Effector memory CD4-positive, alpha-beta T cell (primary cell): ENCODE measurements around the gene LMO7.
A peak's percentile ranks its signal among the peaks of the same experiment; 100 is the strongest.
"Not testable (repeated sequence)": the region's sequence is repeated elsewhere in the genome, so short reads cannot be mapped to it uniquely, and the experiment has no call there.

Experiments used
- DNase-seq, 3 donors: peaks; one replicate each; pipeline ENCODE4 v3.0.0-alpha.2; 2020
- H3K27ac ChIP-seq: 2 replicates; pipeline ENCODE4 v1.7.0; 2013; ENCODE audit warnings: mild to moderate bottlenecking, low read length, moderate library complexity; ENCODE audit not compliant: insufficient read depth, poor library complexity, severe bottlenecking
- H3K27me3 ChIP-seq: replicated peaks from 2 replicates; pipeline ENCODE4 v1.7.0; 2013; ENCODE audit warnings: mild to moderate bottlenecking, low read length; ENCODE audit not compliant: insufficient read depth, control insufficient read depth, poor library complexity, severe bottlenecking
- H3K36me3 ChIP-seq: 2 replicates; pipeline ENCODE4 v1.7.0; 2013; ENCODE audit warnings: mild to moderate bottlenecking, low read length, moderate library complexity; ENCODE audit not compliant: control insufficient read depth, insufficient read depth
- H3K4me1 ChIP-seq: 2 replicates; pipeline ENCODE4 v1.7.0; 2013; ENCODE audit warnings: low read length, mild to moderate bottlenecking; ENCODE audit not compliant: control insufficient read depth, insufficient read depth, poor library complexity, severe bottlenecking
- H3K4me3 ChIP-seq: 2 replicates; pipeline ENCODE4 v1.7.0; 2013; ENCODE audit warnings: low read length, low read depth, mild to moderate bottlenecking; ENCODE audit not compliant: insufficient read depth, poor library complexity, severe bottlenecking
- H3K9me3 ChIP-seq: 2 replicates; pipeline ENCODE4 v1.7.0; 2013; ENCODE audit warnings: mild to moderate bottlenecking, low read length, moderate library complexity; ENCODE audit not compliant: control insufficient read depth

Gene LMO7

GRCh38 chr13:75690607-75691006 lies 54.5 kb downstream of the LMO7 start:
- Histone ChIP-seq H3K36me3 (no peaks in the 10 kb centered on the region), H3K27ac (no peak overlapping the region), H3K4me1 (no peaks in the 10 kb centered on the region), H3K4me3 (no peak overlapping the region), H3K9me3 (no peaks in the 10 kb centered on the region), H3K27me3 (no peaks in the 10 kb centered on the region)
- no peak for DNase-seq

- Histone ChIP-seq H3K27ac (no peak overlapping the region), H3K9me3 (no peaks in the 10 kb centered on the region), H3K4me1 (no peaks in the 10 kb centered on the region), H3K27me3 (no peaks in the 10 kb centered on the region), H3K4me3 (no peak overlapping the region), H3K36me3 (no peaks in the 10 kb centered on the region)
- DNase-seq: no peak
These were observed 55.1 kb downstream of the LMO7 start for GRCh38 chr13:75691183-75691582.

- no peaks in the 10 kb centered on the region for H3K4me1 ChIP-seq
- H3K9me3 ChIP-seq: no peaks in the 10 kb centered on the region
- no peaks in the 10 kb centered on the region for H3K36me3 ChIP-seq
- no peak overlapping the region for H3K4me3 ChIP-seq
- no peaks in the 10 kb centered on the region for H3K27me3 ChIP-seq
- no peak for DNase-seq
- no peak overlapping the region for H3K27ac ChIP-seq
These were observed 57.1 kb downstream of the LMO7 start for GRCh38 chr13:75693227-75693626.

GRCh38 chr13:75694722-75695121 lies 58.6 kb downstream of the LMO7 start:
- no peak for DNase-seq
- no peaks in the 10 kb centered on the region for H3K4me1 ChIP-seq
- no peak overlapping the region for H3K27ac ChIP-seq
- H3K4me3 ChIP-seq: no peak overlapping the region
- H3K9me3 ChIP-seq: no peaks in the 10 kb centered on the region
- no peaks in the 10 kb centered on the region for H3K27me3 ChIP-seq
- H3K36me3 ChIP-seq: no peaks in the 10 kb centered on the region

- H3K9me3 ChIP-seq, H3K27ac ChIP-seq, H3K27me3 ChIP-seq, H3K4me3 ChIP-seq, H3K4me1 ChIP-seq, H3K36me3 ChIP-seq: not testable (repeated sequence)
- DNase-seq: peak; percentile 36 to 54 (median 38)
These were observed 59.8 kb downstream of the LMO7 start for GRCh38 chr13:75695908-75696307.

- Histone ChIP-seq H3K9me3 (no peaks in the 10 kb centered on the region), H3K4me1 (no peaks in the 10 kb centered on the region), H3K4me3 (no peak overlapping the region), H3K27ac (no peak overlapping the region), H3K27me3 (no peaks in the 10 kb centered on the region), H3K36me3 (no peaks in the 10 kb centered on the region)
- no peak for DNase-seq
These were observed 62.9 kb downstream of the LMO7 start for GRCh38 chr13:75699062-75699461.

- not testable (repeated sequence) for H3K27ac ChIP-seq, DNase-seq, H3K27me3 ChIP-seq, H3K9me3 ChIP-seq, H3K36me3 ChIP-seq, H3K4me3 ChIP-seq, H3K4me1 ChIP-seq
These were observed 63.6 kb downstream of the LMO7 start for GRCh38 chr13:75699717-75700116.

GRCh38 chr13:75700552-75700951 lies 64.4 kb downstream of the LMO7 start:
- DNase-seq: no peak
- H3K27ac ChIP-seq: no peak overlapping the region
- H3K9me3 ChIP-seq: no peaks in the 10 kb centered on the region
- H3K4me1 ChIP-seq: no peaks in the 10 kb centered on the region
- H3K27me3 ChIP-seq: no peaks in the 10 kb centered on the region
- no peaks in the 10 kb centered on the region for H3K36me3 ChIP-seq
- no peak overlapping the region for H3K4me3 ChIP-seq

GRCh38 chr13:75702476-75702875 lies 66.3 kb downstream of the LMO7 start:
- H3K4me3 ChIP-seq: no peak overlapping the region
- DNase-seq: no peak
- no peaks in the 10 kb centered on the region for H3K36me3 ChIP-seq
- H3K27ac ChIP-seq: no peak overlapping the region
- no peaks in the 10 kb centered on the region for H3K27me3 ChIP-seq
- no peaks in the 10 kb centered on the region for H3K4me1 ChIP-seq
- H3K9me3 ChIP-seq: no peaks in the 10 kb centered on the region

GRCh38 chr13:75703769-75704168 lies 67.6 kb downstream of the LMO7 start:
- Histone ChIP-seq H3K27me3 (no peaks in the 10 kb centered on the region), H3K27ac (no peak overlapping the region), H3K9me3 (no peaks in the 10 kb centered on the region), H3K4me3 (no peak overlapping the region), H3K4me1 (no peaks in the 10 kb centered on the region), H3K36me3 (no peaks in the 10 kb centered on the region)
- DNase-seq: no peak
